Endothelial cell of umbilical vein (primary cell): ENCODE data around the gene PITPNM2. TPM values are rescaled to one million over a fixed set of nuclear protein-coding genes. Genes with fewer than 3 reads are reported as not detected.

ENCODE experiments used
- BruUV-seq: library from RNA; stranded (reverse); fragments of 400-500 nt; replicated peaks from 2 replicates; lab custom pipeline; 2021; lab: Mats Ljungman, UMichigan
- CTCF ChIA-PET: fragments of 300-600, 350-600 bp; sonication (Branson Sonifier 250); formaldehyde crosslinking; loops from one replicate; lab custom pipeline; 2021; ENCODE audit warnings: antibody characterized with exemption, inconsistent platforms; lab: Charles Lee
- POLR2A ChIA-PET: fragments of 300-600, 350-600 bp; sonication (Branson Sonifier 250); formaldehyde crosslinking; loops from one replicate; lab custom pipeline; 2021; ENCODE audit warnings: antibody characterized with exemption, inconsistent platforms; lab: Charles Lee
- DNase-seq: peaks from one replicate; pipeline ENCODE4 v3.0.0-alpha.2; 2011; ENCODE audit warnings: low read depth, low spot score
- FAIRE-seq: peaks from 2 replicates; lab custom pipeline; 2011; peaks lifted over from hg19 to GRCh38; lab: Jason Lieb, UNC
- H2AFZ ChIP-seq: 2 replicates; pipeline ENCODE4 v1.6.0; 2012; ENCODE audit warnings: low read depth, low read length, control low read depth, inconsistent platforms
- H3K27ac ChIP-seq: 2 replicates; pipeline ENCODE4 v1.5.1; 2011; ENCODE audit warnings: low read depth, mild to moderate bottlenecking, control low read depth, low read length, moderate library complexity; ENCODE audit not compliant: insufficient read depth
- H3K27me3 ChIP-seq, 2 experiments: 2 replicates each; pipeline versions ENCODE4 v1.6.0 to v1.6.1; 2011; ENCODE audit warnings: low read length in 2 of 2, mixed read lengths in 1 of 2; ENCODE audit not compliant: control insufficient read depth in 2 of 2, insufficient read depth in 2 of 2
- H3K36me3 ChIP-seq, 2 experiments: 2 replicates in 1 of 2; 3 replicates in 1 of 2; pipeline ENCODE4 v1.5.1; 2011; ENCODE audit warnings: low read length in 2 of 2, mild to moderate bottlenecking in 1 of 2, moderate library complexity in 1 of 2; ENCODE audit not compliant: control insufficient read depth in 2 of 2, insufficient read depth in 2 of 2; ENCODE audit errors: extremely low read depth in 1 of 2
- H3K4me1 ChIP-seq: 3 replicates; pipeline ENCODE4 v1.5.1; 2011; ENCODE audit warnings: mild to moderate bottlenecking, low read length; ENCODE audit not compliant: control insufficient read depth, insufficient read depth; ENCODE audit errors: extremely low read depth
- H3K4me2 ChIP-seq: 2 replicates; pipeline ENCODE4 v1.6.1; 2011; ENCODE audit warnings: low read length, control low read depth, mixed read lengths; ENCODE audit not compliant: insufficient read depth
- H3K4me3 ChIP-seq, 3 experiments: fragments of 200-600 bp in 1 of 3; sonication (generic), shearing (Covaris generic) in 1 of 3; replicated peaks in 1 of 3; 2 replicates each; pipeline ENCODE4 v1.5.1; 2011 to 2016; ENCODE audit warnings: control low read depth in 3 of 3, low read length in 3 of 3, mild to moderate bottlenecking in 2 of 3, inconsistent platforms in 1 of 3, low read depth in 1 of 3, moderate library complexity in 1 of 3; ENCODE audit not compliant: insufficient read depth in 1 of 3
- H3K79me2 ChIP-seq: 2 replicates; pipeline ENCODE4 v1.6.0; 2012; ENCODE audit warnings: low read length, inconsistent platforms; ENCODE audit not compliant: control insufficient read depth, insufficient read depth
- H3K9ac ChIP-seq: replicated peaks from 2 replicates; pipeline ENCODE3; 2011; ENCODE audit warnings: low read length, control low read depth; ENCODE audit not compliant: insufficient read depth; ENCODE audit errors: extremely low read depth
- H3K9me1 ChIP-seq: replicated peaks from 3 replicates; pipeline ENCODE4 v1.6.0; 2011; ENCODE audit warnings: mild to moderate bottlenecking, low read length; ENCODE audit not compliant: control insufficient read depth, insufficient read depth; ENCODE audit errors: extremely low read depth
- H3K9me3 ChIP-seq: replicated peaks from 2 replicates; pipeline ENCODE4 v1.5.1; 2012; ENCODE audit warnings: low read length, inconsistent platforms; ENCODE audit not compliant: control insufficient read depth, insufficient read depth
- H4K20me1 ChIP-seq: replicated peaks from 2 replicates; pipeline ENCODE3; 2011; ENCODE audit warnings: mild to moderate bottlenecking, low read length; ENCODE audit not compliant: control insufficient read depth, insufficient read depth; ENCODE audit errors: extremely low read depth
- EZH2 ChIP-seq: IDR thresholded peaks from 2 replicates; pipeline ENCODE4 v1.6.1; 2012; ENCODE audit warnings: borderline replicate concordance, low read depth, mild to moderate bottlenecking, moderate library complexity, low read length, inconsistent platforms; ENCODE audit not compliant: severe bottlenecking
- FOS ChIP-seq: IDR thresholded peaks from 2 replicates; pipeline ENCODE4 v1.6.1; 2011; ENCODE audit warnings: mild to moderate bottlenecking, low read length, moderate library complexity, borderline replicate concordance; ENCODE audit not compliant: insufficient read depth
- GATA2 ChIP-seq: IDR thresholded peaks from 2 replicates; pipeline ENCODE4 v1.7.0; 2011; ENCODE audit warnings: low read depth, mild to moderate bottlenecking, moderate library complexity, mixed read lengths, low read length; ENCODE audit not compliant: insufficient read length, insufficient read depth
- JUN ChIP-seq: IDR thresholded peaks from 2 replicates; pipeline ENCODE4 v1.6.1; 2011; ENCODE audit warnings: borderline replicate concordance, low read depth; ENCODE audit not compliant: insufficient read length, insufficient read depth
- MYC ChIP-seq: IDR thresholded peaks from one replicate; pipeline ENCODE4 v1.6.1; 2011; ENCODE audit warnings: mild to moderate bottlenecking, low read depth, low read length
- POLR2A ChIP-seq: IDR thresholded peaks from 2 replicates; pipeline ENCODE4 v1.6.1; 2012; ENCODE audit warnings: low read depth, mild to moderate bottlenecking, control low read depth, low read length
- POLR2AphosphoS5 ChIP-seq: IDR thresholded peaks from 2 replicates; pipeline ENCODE4 v1.6.1; 2012; ENCODE audit warnings: low read depth, mild to moderate bottlenecking, control low read depth, low read length, moderate library complexity; ENCODE audit not compliant: insufficient read depth
- dilution Hi-C: fragments of 300-500 bp; cut with MboI; formaldehyde crosslinking; loops from one replicate; pipeline ENCODE4 v1.15.0; 2019; ENCODE audit warnings: low sequenced_read_pairs; ENCODE audit not compliant: extremely low pct_ligation_motif_present
- intact Hi-C: fragments of 100-400 bp; cut with micrococcal nuclease; formaldehyde crosslinking; loops from one replicate; pipeline ENCODE4 v1.10.0; 2022
- polyA plus RNA-seq, 4 experiments: library from polyadenylated mRNA; depleted of rRNA in 3 of 4; stranded (reverse) in 3 of 4; unstranded in 1 of 4; fragments of >200 nt; gene quantifications; 2 replicates each; pipeline versions ENCODE4 v1.2.1 to v1.2.3, GENCODE V29; 2011 to 2012; ENCODE audit warnings: missing spikeins in 1 of 4
- total RNA-seq: library from RNA; stranded (reverse); gene quantifications from 2 replicates; pipeline ENCODE4 v1.2.3, GENCODE V29; 2021
- TF ChIP-seq, protein P1 (sequence below): IDR thresholded peaks from 2 replicates; pipeline ENCODE4 v1.6.1; 2011; ENCODE audit not compliant: insufficient read depth, insufficient read length
- TF ChIP-seq, protein P2 (sequence below), 2 donors: IDR thresholded peaks; 1 replicate in 1 of 2; 2 replicates in 1 of 2; pipeline ENCODE4 v1.5.1; 2011; ENCODE audit warnings: low read length in 2 of 2, mild to moderate bottlenecking in 2 of 2, moderate library complexity in 2 of 2, control low read depth in 1 of 2, inconsistent platforms in 1 of 2, low read depth in 1 of 2; ENCODE audit not compliant: insufficient read depth in 1 of 2; ENCODE audit errors: extremely low read depth in 1 of 2

Gene PITPNM2
- total and polyA plus RNA-seq, 2 donors (not counting 3 experiments of a cell fraction or from before 2014, with no cell fraction given) = 4.2 to 15.9 TPM

DNA sequence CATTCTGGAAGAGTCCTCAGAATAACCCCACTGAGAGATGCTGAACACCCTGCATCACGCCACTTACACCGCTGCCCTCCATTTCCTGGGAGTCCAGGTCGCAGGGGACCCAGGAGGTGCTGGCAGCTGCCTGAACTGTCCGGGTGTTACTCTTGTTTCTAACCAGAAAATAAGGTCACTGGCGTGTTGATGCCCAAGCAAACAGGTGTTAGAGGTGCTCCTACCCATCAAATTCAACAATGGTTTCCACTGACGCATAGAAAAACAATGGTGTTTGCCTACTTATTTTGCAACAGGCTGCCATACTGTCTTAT lies 23.8 kb downstream of the PITPNM2 start:
- no peak for FAIRE-seq
- ChIA-PET CTCF (interaction anchor here (1.8 to 2.4 kb wide), 3 partner anchors 12 to 83 kb away, joined by 7 to 21 read pairs (median 11); no protein-coding TSS in a partner anchor), POLR2A (interaction anchor here (0.9 to 1.1 kb wide), 2 partner anchors 13 to 105 kb away, joined by 3 to 4 read pairs; no protein-coding TSS in a partner anchor)
- Histone ChIP-seq H3K79me2 (peaks cover 2% of the 10 kb centered on the region), H4K20me1 (no peaks in the 10 kb centered on the region), H3K27ac (peak overlapping the region; percentile 64), H3K27me3 (no peaks in the 10 kb centered on the region), H3K36me3 (no peaks in the 10 kb centered on the region), H2AFZ (no peak overlapping the region), H3K4me3 (no peak overlapping the region), H3K4me2 (peak overlapping the region; percentile 21), H3K4me1 (peaks cover 13% of the 10 kb centered on the region), H3K9me3 (no peaks in the 10 kb centered on the region), H3K9ac (no peak overlapping the region), H3K9me1 (no peaks in the 10 kb centered on the region)
- BruUV-seq = no TSS peak
- dilution Hi-C loops (no loop called here), intact Hi-C loops (no loop called here)
- TF ChIP-seq FOS (no peak), GATA2 (no peak), POLR2A (no peak), MYC (no peak), EZH2 (no peak), POLR2AphosphoS5 (no peak), JUN (no peak)
- TF ChIP-seq, protein P1, sequence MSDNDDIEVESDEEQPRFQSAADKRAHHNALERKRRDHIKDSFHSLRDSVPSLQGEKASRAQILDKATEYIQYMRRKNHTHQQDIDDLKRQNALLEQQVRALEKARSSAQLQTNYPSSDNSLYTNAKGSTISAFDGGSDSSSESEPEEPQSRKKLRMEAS = no peak
- TF ChIP-seq, protein P2, sequence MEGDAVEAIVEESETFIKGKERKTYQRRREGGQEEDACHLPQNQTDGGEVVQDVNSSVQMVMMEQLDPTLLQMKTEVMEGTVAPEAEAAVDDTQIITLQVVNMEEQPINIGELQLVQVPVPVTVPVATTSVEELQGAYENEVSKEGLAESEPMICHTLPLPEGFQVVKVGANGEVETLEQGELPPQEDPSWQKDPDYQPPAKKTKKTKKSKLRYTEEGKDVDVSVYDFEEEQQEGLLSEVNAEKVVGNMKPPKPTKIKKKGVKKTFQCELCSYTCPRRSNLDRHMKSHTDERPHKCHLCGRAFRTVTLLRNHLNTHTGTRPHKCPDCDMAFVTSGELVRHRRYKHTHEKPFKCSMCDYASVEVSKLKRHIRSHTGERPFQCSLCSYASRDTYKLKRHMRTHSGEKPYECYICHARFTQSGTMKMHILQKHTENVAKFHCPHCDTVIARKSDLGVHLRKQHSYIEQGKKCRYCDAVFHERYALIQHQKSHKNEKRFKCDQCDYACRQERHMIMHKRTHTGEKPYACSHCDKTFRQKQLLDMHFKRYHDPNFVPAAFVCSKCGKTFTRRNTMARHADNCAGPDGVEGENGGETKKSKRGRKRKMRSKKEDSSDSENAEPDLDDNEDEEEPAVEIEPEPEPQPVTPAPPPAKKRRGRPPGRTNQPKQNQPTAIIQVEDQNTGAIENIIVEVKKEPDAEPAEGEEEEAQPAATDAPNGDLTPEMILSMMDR (IDR thresholded peaks at IDR 0.05; ENCODE audit: extremely low read depth in 1 of 2, insufficient read depth in 1 of 2, low read depth in 1 of 2, low read length in 2 of 2) = no peak
- DNase-seq = no peak
